Subcutaneous abdominal adipose tissue (tissue), 5 donors: ENCODE results near the gene GTF2F2.

ENCODE experiments used
- H3K27ac ChIP-seq: one replicate; pipeline ENCODE4 v1.7.0; 2013; ENCODE audit warnings: low read depth, mild to moderate bottlenecking, inconsistent platforms, low read length, moderate library complexity
- H3K27me3 ChIP-seq, 5 donors: one replicate each; pipeline ENCODE4 v1.7.0; 2013; ENCODE audit warnings: low read length in 5 of 5, inconsistent platforms in 1 of 5; ENCODE audit not compliant: control insufficient read depth in 5 of 5, insufficient read depth in 4 of 5
- H3K36me3 ChIP-seq, 5 donors: one replicate each; pipeline ENCODE4 v1.7.0; 2013; ENCODE audit warnings: low read length in 5 of 5; ENCODE audit not compliant: control insufficient read depth in 5 of 5, insufficient read depth in 5 of 5
- H3K4me1 ChIP-seq, 5 donors: one replicate each; pipeline ENCODE4 v1.7.0; 2013; ENCODE audit warnings: low read length in 5 of 5, mild to moderate bottlenecking in 3 of 5, moderate library complexity in 1 of 5; ENCODE audit not compliant: control insufficient read depth in 5 of 5, insufficient read depth in 5 of 5
- H3K4me3 ChIP-seq, 5 donors: one replicate each; pipeline ENCODE4 v1.7.0; 2013; ENCODE audit warnings: low read length in 5 of 5, low read depth in 1 of 5
- H3K9ac ChIP-seq, 5 donors: one replicate each; pipeline ENCODE4 v1.7.0; 2013; ENCODE audit warnings: low read length in 5 of 5, mild to moderate bottlenecking in 4 of 5, moderate library complexity in 3 of 5
- H3K9me3 ChIP-seq, 5 donors: one replicate each; pipeline ENCODE4 v1.7.0; 2013; ENCODE audit warnings: low read length in 5 of 5; ENCODE audit not compliant: control insufficient read depth in 5 of 5
- donor health status: healthy.
- donor health status: healthy.
- donor health status: healthy.
- donor health status: healthy.
- donor health status: healthy.

Gene GTF2F2

GRCh38 chr13:45142440-45143345 lies 22.4 kb downstream of the GTF2F2 start:
- Histone ChIP-seq H3K4me3 (no peak overlapping the region), H3K36me3 (peaks cover 6 to 20% (median 16%) of the 10 kb centered on the region in 5 donors), H3K27ac (no peak overlapping the region)

GRCh38 chr13:45143346-45143751 lies 23.0 kb downstream of the GTF2F2 start:
- Histone ChIP-seq H3K9me3 (no peaks in the 10 kb centered on the region), H3K27me3 (no peaks in the 10 kb centered on the region), H3K27ac (no peak overlapping the region), H3K4me1 (peaks cover 0 to 5% (median 0%) of the 10 kb centered on the region in 5 donors), H3K36me3 (peaks cover 6 to 15% (median 9%) of the 10 kb centered on the region in 5 donors), H3K4me3 (no peak overlapping the region), H3K9ac (no peak overlapping the region)

More at GRCh38 chr13:45142440-45143345, 22.4 kb downstream of the GTF2F2 start:
- Histone ChIP-seq H3K9me3 (no peaks in the 10 kb centered on the region), H3K27me3 (no peaks in the 10 kb centered on the region), H3K4me1 (no peaks in the 10 kb centered on the region), H3K9ac (no peak overlapping the region)

- no peak overlapping the region for H3K4me3 ChIP-seq
Measured at GRCh38 chr13:45149964-45150363, 29.7 kb downstream of the GTF2F2 start.

GRCh38 chr13:45156565-45157361 lies 36.5 kb downstream of the GTF2F2 start:
- no peaks in the 10 kb centered on the region for H3K4me1 ChIP-seq
- peaks cover 4 to 16% (median 9%) of the 10 kb centered on the region in 5 donors for H3K36me3 ChIP-seq
- no peaks in the 10 kb centered on the region for H3K9me3 ChIP-seq
- no peak overlapping the region for H3K9ac ChIP-seq
- H3K4me3 ChIP-seq = no peak overlapping the region
- H3K27me3 ChIP-seq = no peaks in the 10 kb centered on the region
- no peak overlapping the region for H3K27ac ChIP-seq

More at GRCh38 chr13:45149964-45150363, 29.7 kb downstream of the GTF2F2 start:
- Histone ChIP-seq H3K27me3 (no peaks in the 10 kb centered on the region), H3K27ac (no peak overlapping the region), H3K36me3 (peaks cover 0 to 4% (median 4%) of the 10 kb centered on the region in 5 donors), H3K4me1 (peaks cover 0 to 5% (median 0%) of the 10 kb centered on the region in 5 donors), H3K9me3 (no peaks in the 10 kb centered on the region), H3K9ac (no peak overlapping the region)

GRCh38 chr13:45162194-45162593 lies 41.9 kb downstream of the GTF2F2 start:
- Histone ChIP-seq H3K4me1 (peaks cover 0 to 2% (median 0%) of the 10 kb centered on the region in 5 donors), H3K9me3 (no peaks in the 10 kb centered on the region), H3K4me3 (no peak overlapping the region), H3K27ac (no peak overlapping the region), H3K36me3 (peaks cover 4 to 17% (median 6%) of the 10 kb centered on the region in 5 donors), H3K27me3 (no peaks in the 10 kb centered on the region), H3K9ac (no peak overlapping the region)

GRCh38 chr13:45162821-45163220 lies 42.5 kb downstream of the GTF2F2 start:
- H3K9ac ChIP-seq = no peak overlapping the region
- H3K27ac ChIP-seq = no peak overlapping the region
- H3K9me3 ChIP-seq = no peaks in the 10 kb centered on the region
- H3K36me3 ChIP-seq = peaks cover 3 to 13% (median 6%) of the 10 kb centered on the region in 5 donors
- H3K4me3 ChIP-seq = no peak overlapping the region
- no peaks in the 10 kb centered on the region for H3K27me3 ChIP-seq
- peaks cover 0 to 2% (median 0%) of the 10 kb centered on the region in 5 donors for H3K4me1 ChIP-seq

GRCh38 chr13:45166858-45167257 lies 46.5 kb downstream of the GTF2F2 start:
- no peak overlapping the region for H3K27ac ChIP-seq
- no peaks in the 10 kb centered on the region for H3K9me3 ChIP-seq
- H3K27me3 ChIP-seq = no peaks in the 10 kb centered on the region
- H3K36me3 ChIP-seq = peaks cover 0 to 5% (median 3%) of the 10 kb centered on the region in 5 donors
- no peak overlapping the region for H3K4me3 ChIP-seq
- no peak overlapping the region for H3K9ac ChIP-seq
- peaks cover 0 to 2% (median 0%) of the 10 kb centered on the region in 5 donors for H3K4me1 ChIP-seq

- Histone ChIP-seq H3K36me3 (peaks cover 0 to 5% (median 3%) of the 10 kb centered on the region in 5 donors), H3K9ac (no peak overlapping the region), H3K9me3 (no peaks in the 10 kb centered on the region), H3K27me3 (no peaks in the 10 kb centered on the region), H3K4me1 (no peaks in the 10 kb centered on the region), H3K27ac (no peak overlapping the region), H3K4me3 (no peak overlapping the region)
Measured at GRCh38 chr13:45167611-45168554, 47.6 kb downstream of the GTF2F2 start.

GRCh38 chr13:45168555-45168930 lies 48.2 kb downstream of the GTF2F2 start:
- no peak overlapping the region for H3K9ac ChIP-seq

More at GRCh38 chr13:45168555-45168930, 48.2 kb downstream of the GTF2F2 start:
- Histone ChIP-seq H3K9me3 (no peaks in the 10 kb centered on the region), H3K4me3 (no peak overlapping the region), H3K27me3 (no peaks in the 10 kb centered on the region), H3K4me1 (no peaks in the 10 kb centered on the region), H3K36me3 (peaks cover 0 to 5% (median 3%) of the 10 kb centered on the region in 5 donors), H3K27ac (no peak overlapping the region)
